KOPT-K1 (cell line): Measurements from ENCODE around the gene TMTC2.

Experiments used
- H3K27ac ChIP-seq: fragments of 200-600 bp; sonication (generic); 2 replicates; pipeline ENCODE4 v1.5.1; 2016; ENCODE audit warnings: antibody characterized with exemption, mild to moderate bottlenecking, low read depth, low read length; ENCODE audit not compliant: poor library complexity, severe bottlenecking
- H3K36me3 ChIP-seq: fragments of 200-600 bp; sonication (generic); 2 replicates; pipeline ENCODE4 v1.5.1; 2017; ENCODE audit warnings: antibody characterized with exemption, mild to moderate bottlenecking, low read length, moderate library complexity; ENCODE audit not compliant: insufficient read depth
- H3K9me3 ChIP-seq: fragments of 200-600 bp; sonication (generic); 2 replicates; pipeline ENCODE4 v1.5.1; 2017; ENCODE audit warnings: antibody characterized with exemption, low read length, mild to moderate bottlenecking; ENCODE audit not compliant: insufficient read depth, poor library complexity, severe bottlenecking

Gene TMTC2

GRCh38 chr12:82874945-82875344 is 188.2 kb downstream of the TMTC2 start:
- no peak overlapping the region for H3K27ac ChIP-seq
- H3K9me3 ChIP-seq, result no peaks in the 10 kb centered on the region
- no peaks in the 10 kb centered on the region for H3K36me3 ChIP-seq

DNA sequence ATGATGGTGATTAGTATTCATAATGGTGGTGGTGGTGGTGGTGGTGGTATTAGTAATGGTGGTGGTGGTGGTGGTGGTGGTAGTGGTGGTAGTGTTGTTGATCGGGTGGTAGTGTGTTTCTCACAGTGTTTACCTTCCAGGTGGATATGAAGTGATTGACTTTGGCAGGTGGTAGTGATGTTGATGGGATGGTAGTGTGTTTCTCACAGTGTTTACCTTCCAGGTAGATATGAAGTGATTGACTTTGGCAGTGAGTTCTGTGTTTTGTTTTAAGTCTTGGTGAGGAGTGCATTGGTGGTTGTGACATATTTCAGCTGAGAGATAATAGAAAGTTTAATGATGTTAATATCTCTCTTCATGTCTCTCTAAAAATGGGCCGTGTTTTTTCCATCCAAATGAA is 189.4 kb downstream of the TMTC2 start:
- no peaks in the 10 kb centered on the region for H3K9me3 ChIP-seq
- no peak overlapping the region for H3K27ac ChIP-seq
- no peaks in the 10 kb centered on the region for H3K36me3 ChIP-seq

- Histone ChIP-seq H3K27ac (no peak overlapping the region), H3K9me3 (no peaks in the 10 kb centered on the region), H3K36me3 (no peaks in the 10 kb centered on the region)
These were observed 191.3 kb downstream of the TMTC2 start for GRCh38 chr12:82877963-82878362.

- Histone ChIP-seq H3K27ac (no peak overlapping the region), H3K36me3 (no peaks in the 10 kb centered on the region), H3K9me3 (no peaks in the 10 kb centered on the region)
These were observed 193.8 kb downstream of the TMTC2 start for GRCh38 chr12:82880442-82880901.

DNA sequence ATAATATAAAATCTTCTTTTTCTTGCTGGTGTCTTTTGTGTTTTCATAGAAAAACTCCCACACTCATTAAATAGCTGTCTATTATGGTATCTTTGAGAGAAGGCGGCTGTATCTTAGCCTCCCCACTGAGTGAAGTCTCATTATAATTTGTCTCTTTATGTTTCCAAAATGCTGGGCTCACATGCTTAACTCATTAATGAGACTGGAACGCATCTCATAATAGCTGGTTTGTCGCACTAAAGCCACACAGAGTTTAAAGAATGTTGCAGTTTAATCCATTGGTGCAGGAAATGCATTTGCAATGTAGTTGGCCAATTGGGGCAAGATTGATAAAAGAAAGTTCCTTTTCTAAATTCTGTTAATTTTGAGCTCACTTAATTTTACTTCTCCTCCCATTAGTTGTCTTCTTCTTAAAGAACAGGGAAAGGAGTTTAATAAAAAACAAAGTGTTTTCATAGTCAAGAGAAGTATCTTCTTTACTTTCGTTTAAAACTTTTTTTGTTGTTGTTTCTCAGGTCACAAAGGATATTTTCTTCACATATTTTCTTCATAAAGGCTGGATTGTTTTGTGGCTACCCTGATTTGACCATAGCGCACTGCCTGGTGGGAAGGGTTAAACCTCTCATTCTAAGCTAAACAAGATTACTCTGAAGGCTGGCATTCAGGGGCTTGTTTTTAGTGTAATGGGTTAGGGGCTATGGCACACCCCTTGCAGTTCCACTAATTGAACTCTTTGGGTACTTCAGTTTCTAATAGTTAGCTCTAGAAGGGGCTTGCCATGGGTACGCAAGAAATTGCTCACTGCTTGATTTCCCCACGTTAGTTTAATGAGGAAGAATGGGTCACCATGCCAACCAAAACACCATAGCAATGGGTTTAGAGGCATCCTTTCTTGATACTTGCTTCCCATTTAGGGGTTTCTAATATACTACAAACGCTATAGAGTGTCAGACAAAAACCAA is 197.0 kb downstream of the TMTC2 start:
- Histone ChIP-seq H3K27ac (no peak overlapping the region), H3K9me3 (no peaks in the 10 kb centered on the region), H3K36me3 (no peaks in the 10 kb centered on the region)

DNA sequence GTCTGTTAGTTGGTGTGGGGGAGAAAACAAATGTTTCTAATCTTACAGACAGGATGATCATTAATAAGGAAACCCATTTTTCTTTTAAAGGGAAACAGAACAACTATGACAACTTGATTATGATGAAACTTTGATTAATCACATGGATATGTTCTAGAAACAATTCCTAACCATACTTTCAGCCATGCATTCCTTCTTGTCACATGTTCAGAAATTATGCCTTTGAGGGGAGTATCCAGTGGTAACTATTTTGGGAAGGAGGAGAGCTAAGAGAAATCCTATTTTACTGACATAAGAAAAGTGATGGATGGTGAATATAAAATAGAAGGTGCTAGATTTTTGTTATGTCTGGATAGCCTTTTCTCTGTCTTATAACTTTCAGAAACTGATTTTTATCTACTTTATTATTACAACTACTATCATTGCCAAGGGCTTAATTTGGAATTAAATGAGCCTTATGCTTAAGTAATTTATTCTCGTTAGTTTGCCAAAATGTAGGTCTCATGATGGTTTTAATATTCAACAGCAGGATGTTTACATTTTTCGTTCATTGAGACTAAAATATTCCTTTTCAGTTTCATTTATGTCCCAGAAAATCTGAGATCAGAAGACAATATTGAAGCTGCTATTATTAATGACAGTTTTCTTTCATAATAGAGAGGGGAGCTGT is 200.1 kb downstream of the TMTC2 start:
- no peak overlapping the region for H3K27ac ChIP-seq
- H3K9me3 ChIP-seq, result no peaks in the 10 kb centered on the region
- H3K36me3 ChIP-seq, result no peaks in the 10 kb centered on the region

DNA sequence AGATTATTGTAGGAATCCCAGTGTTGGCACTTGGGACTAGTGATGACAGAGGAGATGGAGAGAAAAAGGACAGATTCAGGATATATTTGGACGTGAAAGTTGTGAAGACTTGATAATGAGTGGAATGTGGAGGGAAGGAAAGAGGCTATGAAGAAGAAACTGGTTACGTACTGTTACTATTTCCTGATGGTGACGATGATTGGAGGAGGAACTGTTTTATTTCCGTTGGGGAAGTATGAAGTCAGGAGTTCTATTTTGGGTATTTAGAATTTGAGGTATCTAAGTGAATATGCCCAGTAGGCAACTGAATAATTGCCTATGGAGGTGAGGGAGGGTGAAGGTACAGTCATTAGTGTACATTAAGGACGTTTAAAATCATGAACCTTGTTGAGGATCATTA is 207.2 kb downstream of the TMTC2 start:
- no peaks in the 10 kb centered on the region for H3K9me3 ChIP-seq

DNA sequence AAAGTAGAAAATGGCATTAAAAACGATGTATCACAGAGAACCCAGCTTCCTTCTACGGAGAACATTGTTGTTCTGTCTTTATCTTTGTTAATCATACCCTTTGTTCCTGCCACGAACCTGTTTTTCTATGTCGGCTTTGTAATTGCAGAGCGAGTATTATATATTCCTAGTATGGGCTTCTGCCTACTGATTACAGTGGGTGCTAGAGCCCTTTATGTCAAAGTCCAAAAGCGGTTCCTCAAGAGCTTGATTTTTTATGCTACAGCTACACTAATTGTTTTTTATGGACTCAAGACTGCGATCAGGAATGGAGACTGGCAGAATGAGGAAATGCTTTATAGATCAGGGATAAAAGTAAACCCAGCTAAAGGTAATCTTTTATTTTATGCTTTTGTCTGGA is 209.6 kb downstream of the TMTC2 start:
- Histone ChIP-seq H3K36me3 (no peaks in the 10 kb centered on the region), H3K27ac (no peak overlapping the region), H3K9me3 (no peaks in the 10 kb centered on the region)

More for the DNA sequence above, 207.2 kb downstream of the TMTC2 start:
- H3K36me3 ChIP-seq, result no peaks in the 10 kb centered on the region
- H3K27ac ChIP-seq, result no peak overlapping the region

DNA sequence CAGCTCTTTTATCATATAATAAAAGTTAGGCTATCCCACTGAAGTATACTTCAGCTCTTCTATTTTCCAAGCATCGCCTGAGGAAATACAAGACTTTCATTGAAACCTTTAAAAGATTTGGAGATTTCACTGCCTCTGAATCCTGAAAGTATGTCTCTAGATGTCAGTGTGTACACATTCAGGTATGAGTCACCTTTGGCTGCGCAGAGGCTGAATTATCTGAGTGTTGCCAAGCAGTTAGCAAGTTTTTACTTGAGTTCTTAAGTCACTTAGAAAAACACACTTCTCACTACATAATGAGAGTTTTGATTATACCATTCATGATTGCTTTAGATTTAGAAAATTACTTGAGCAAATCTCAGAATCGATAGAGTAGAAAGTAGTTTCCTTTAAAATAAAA is 210.3 kb downstream of the TMTC2 start:
- H3K9me3 ChIP-seq, result no peaks in the 10 kb centered on the region
- H3K36me3 ChIP-seq, result no peaks in the 10 kb centered on the region
- no peak overlapping the region for H3K27ac ChIP-seq

DNA sequence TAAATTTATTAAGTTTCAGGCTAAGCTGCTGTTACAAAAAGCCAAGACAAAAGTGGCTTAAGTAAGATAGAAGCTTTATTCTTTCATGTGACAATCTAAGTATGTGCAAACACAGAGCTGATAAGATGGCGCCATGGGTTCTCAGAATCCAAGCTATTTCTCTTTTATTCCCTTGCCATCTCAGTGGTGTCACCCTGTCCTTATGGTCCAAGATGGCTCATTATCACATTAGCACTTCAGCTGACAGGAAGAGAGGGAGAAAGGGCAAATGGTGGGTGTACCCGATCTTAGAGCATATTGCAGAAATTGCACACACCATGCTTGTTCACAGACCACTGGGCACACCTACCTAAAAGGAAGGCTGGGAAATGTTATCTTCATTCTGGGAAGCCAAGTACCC is 211.7 kb downstream of the TMTC2 start:
- Histone ChIP-seq H3K27ac (no peak overlapping the region), H3K36me3 (no peaks in the 10 kb centered on the region), H3K9me3 (no peaks in the 10 kb centered on the region)

DNA sequence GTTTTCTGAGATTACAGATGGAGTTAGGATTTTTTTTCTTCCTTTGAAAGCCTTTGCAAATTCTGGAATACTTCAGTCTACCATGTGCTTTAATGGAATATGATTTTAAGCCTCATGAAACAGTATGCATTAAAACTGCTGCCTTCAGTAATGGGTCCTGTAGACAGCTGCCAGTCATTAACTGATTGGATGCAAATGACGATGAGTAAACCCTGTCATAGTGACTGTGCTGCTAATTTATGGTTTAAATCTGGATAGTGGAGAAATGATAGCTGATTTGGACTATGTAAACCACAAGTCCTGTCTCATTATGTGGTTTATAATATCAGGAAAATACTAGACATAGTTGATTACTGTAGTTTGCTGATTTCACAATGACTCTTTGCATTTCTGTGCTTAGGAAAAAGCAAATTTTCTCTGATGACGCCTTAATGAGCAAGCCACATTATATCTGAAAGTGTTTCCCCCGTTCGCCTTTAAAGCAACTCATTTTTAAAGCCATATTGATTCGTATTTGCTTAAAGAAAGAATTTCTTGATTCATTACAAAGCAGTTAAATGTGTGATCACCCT is 217.6 kb downstream of the TMTC2 start:
- H3K27ac ChIP-seq, result no peak overlapping the region

DNA sequence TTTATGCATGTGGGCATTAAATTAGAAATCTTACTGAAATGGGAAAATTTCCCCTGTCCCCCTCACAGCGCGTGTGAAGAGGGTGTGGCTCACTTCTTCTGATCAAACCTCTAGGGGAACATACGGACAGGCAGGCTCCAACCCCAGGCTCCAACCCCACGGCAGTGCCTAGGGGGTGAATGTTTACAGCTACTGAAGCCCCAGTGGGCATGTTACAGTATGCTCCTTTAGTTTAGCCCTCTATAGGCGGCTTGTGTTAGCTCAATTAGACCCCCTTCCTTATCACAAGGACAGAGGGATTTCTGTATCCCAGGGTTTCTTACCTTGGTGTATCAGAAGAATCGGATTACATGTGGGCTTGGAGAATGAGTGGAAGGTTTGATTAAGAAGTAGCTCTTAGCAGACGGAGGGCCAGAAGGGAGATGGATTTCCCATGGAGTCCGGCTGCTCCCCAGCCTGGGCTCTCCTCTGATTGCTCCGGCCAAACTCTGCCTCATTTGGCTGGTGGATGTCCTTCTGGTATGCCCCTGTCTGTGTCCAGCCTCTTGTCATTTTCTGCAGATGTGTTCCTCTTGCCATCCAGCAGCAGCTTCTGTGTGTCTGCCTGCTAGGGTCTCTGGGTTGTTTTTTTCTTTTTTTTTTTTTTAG is 223.7 kb downstream of the TMTC2 start:
- no peaks in the 10 kb centered on the region for H3K36me3 ChIP-seq
- H3K9me3 ChIP-seq, result no peaks in the 10 kb centered on the region
- H3K27ac ChIP-seq, result no peak overlapping the region

More for the DNA sequence above, 217.6 kb downstream of the TMTC2 start:
- Histone ChIP-seq H3K9me3 (no peaks in the 10 kb centered on the region), H3K36me3 (no peaks in the 10 kb centered on the region)

DNA sequence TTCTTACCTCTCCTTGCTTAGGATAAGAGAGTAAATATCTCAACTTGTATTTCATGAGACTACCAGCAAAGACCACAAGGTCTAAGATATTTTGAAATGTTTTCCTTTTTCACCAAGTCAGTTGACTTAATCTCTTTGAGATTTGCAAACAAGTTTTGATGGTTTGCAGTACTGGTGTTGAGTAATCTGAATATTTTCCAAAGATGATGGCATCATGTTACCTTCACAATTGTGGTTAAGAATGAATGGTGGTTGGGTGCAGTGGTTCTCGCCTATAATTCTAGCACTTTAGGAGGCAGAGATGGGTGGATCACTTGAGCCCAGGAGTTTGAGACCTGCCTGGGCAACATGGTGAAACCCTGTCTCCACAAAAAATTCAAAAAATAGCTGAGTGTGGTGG is 225.7 kb downstream of the TMTC2 start:
- no peaks in the 10 kb centered on the region for H3K9me3 ChIP-seq
- no peaks in the 10 kb centered on the region for H3K36me3 ChIP-seq
- H3K27ac ChIP-seq, result no peak overlapping the region

- H3K9me3 ChIP-seq, result no peaks in the 10 kb centered on the region
- no peak overlapping the region for H3K27ac ChIP-seq
- no peaks in the 10 kb centered on the region for H3K36me3 ChIP-seq
These were observed 232.8 kb downstream of the TMTC2 start for GRCh38 chr12:82919388-82920054.
